DOHH2 (cell line): ENCODE measurements around the gene SPG7.

Experiments used
- H3F3A ChIP-seq: fragments of 200-600 bp; sonication (generic), shearing (Covaris generic); 2 replicates; pipeline ENCODE4 v1.6.0; 2016; ENCODE audit warnings: antibody characterized with exemption, mild to moderate bottlenecking; ENCODE audit not compliant: control insufficient read depth, insufficient read depth
- H3K27ac ChIP-seq: fragments of 200-600 bp; sonication (generic); 2 replicates; pipeline ENCODE4 v1.5.1; 2014; ENCODE audit warnings: low read depth, mild to moderate bottlenecking, low read length, moderate library complexity
- H3K27me3 ChIP-seq: fragments of 200-600 bp; sonication (generic); 2 replicates; pipeline ENCODE4 v1.6.1; 2014; ENCODE audit warnings: mild to moderate bottlenecking, low read length, mixed read lengths; ENCODE audit not compliant: control insufficient read depth
- H3K36me3 ChIP-seq: fragments of 200-600 bp; sonication (generic); 2 replicates; pipeline ENCODE4 v1.6.1; 2014; ENCODE audit warnings: mild to moderate bottlenecking, low read length, moderate library complexity, mixed read lengths; ENCODE audit not compliant: control insufficient read depth
- H3K4me1 ChIP-seq: fragments of 200-600 bp; sonication (generic); 2 replicates; pipeline ENCODE4 v1.6.1; 2014; ENCODE audit warnings: mild to moderate bottlenecking, low read length, mixed read lengths; ENCODE audit not compliant: control insufficient read depth
- H3K4me2 ChIP-seq: fragments of 200-600 bp; sonication (generic); 2 replicates; pipeline ENCODE4 v1.6.0; 2014; ENCODE audit warnings: mild to moderate bottlenecking, low read length, moderate library complexity
- H3K4me3 ChIP-seq: fragments of 200-600 bp; sonication (generic); 2 replicates; pipeline ENCODE4 v1.5.1; 2014; ENCODE audit warnings: mild to moderate bottlenecking, low read length, mixed read lengths
- H3K79me2 ChIP-seq: fragments of 200-600 bp; sonication (generic); 2 replicates; pipeline ENCODE4 v1.6.1; 2014; ENCODE audit warnings: mild to moderate bottlenecking, low read length, mixed read lengths; ENCODE audit not compliant: control insufficient read depth
- H3K9me2 ChIP-seq: fragments of 200-600 bp; sonication (generic); replicated peaks from 2 replicates; pipeline ENCODE4 v1.6.1; 2014; ENCODE audit warnings: mild to moderate bottlenecking, low read length, mixed read lengths; ENCODE audit not compliant: control insufficient read depth
- H3K9me3 ChIP-seq: fragments of 200-600 bp; sonication (generic); 2 replicates; pipeline ENCODE4 v1.6.1; 2014; ENCODE audit warnings: antibody characterized with exemption, low read length, mixed read lengths; ENCODE audit not compliant: control insufficient read depth, insufficient read depth
- H4K20me1 ChIP-seq: fragments of 200-600 bp; sonication (generic); 2 replicates; pipeline ENCODE4 v1.6.0; 2014; ENCODE audit warnings: low read depth, mild to moderate bottlenecking, antibody characterized with exemption, low read length, moderate library complexity; ENCODE audit not compliant: control insufficient read depth, insufficient read depth
- CTCF ChIP-seq: fragments of 200-600 bp; sonication (generic); IDR thresholded peaks from one replicate; pipeline ENCODE4 v1.5.1; 2014; ENCODE audit warnings: antibody characterized with exemption, mild to moderate bottlenecking, low read depth, low read length; ENCODE audit not compliant: poor library complexity, severe bottlenecking
- EZH2phosphoT487 ChIP-seq: fragments of 200-600 bp; sonication (generic); IDR thresholded peaks from 2 replicates; pipeline ENCODE4 v1.6.1; 2017; ENCODE audit warnings: borderline replicate concordance, mild to moderate bottlenecking, antibody characterized with exemption, low read length, moderate library complexity, mixed read lengths

Gene SPG7

GRCh38 chr16:89575247-89576152, 67.3 kb downstream of the SPG7 start, which contains the start of gene CPNE7:
Gene CPNE7, plus strand, starts transcription at chr16:89575758. Its CDS starts 140 bp downstream, at chr16:89575898.
- Histone ChIP-seq H3K79me2 (no peaks in the 10 kb centered on the region), H3K9me3 (peaks cover 1% of the 10 kb centered on the region; the same call in 1 of the 2 replicates), H3K27me3 (peaks cover 5% of the 10 kb centered on the region), H3K4me1 (peaks cover 37% of the 10 kb centered on the region), H4K20me1 (no peaks in the 10 kb centered on the region), H3K9me2 (no peaks in the 10 kb centered on the region), H3K27ac (no peak within 1 kb of the TSS), H3K4me3 (peak within 1 kb of the TSS; percentile 73), H3F3A (no peaks in the 10 kb centered on the region), H3K4me2 (peak within 1 kb of the TSS; percentile 86), H3K36me3 (no peaks in the 10 kb centered on the region)
- TF ChIP-seq EZH2phosphoT487 (no peak), CTCF (no peak)

GRCh38 chr16:89576153-89577054, 68.2 kb downstream of the SPG7 start:
- no peak overlapping the region for H3K27ac ChIP-seq
- no peaks in the 10 kb centered on the region for H4K20me1 ChIP-seq
- H3K9me2 ChIP-seq = no peaks in the 10 kb centered on the region
- no peaks in the 10 kb centered on the region for H3K79me2 ChIP-seq
- H3K36me3 ChIP-seq = no peaks in the 10 kb centered on the region
- peak overlapping the region; percentile 20; the same call in 1 of the 2 replicates for H3K4me3 ChIP-seq
- peaks cover 35% of the 10 kb centered on the region for H3K4me1 ChIP-seq
- H3K9me3 ChIP-seq = peaks cover 10% of the 10 kb centered on the region; the same call in 1 of the 2 replicates
- H3F3A ChIP-seq = 0 out of 2 replicates have a peak, but pooled peaks cover 3% of the 10 kb centered on the region
- peak overlapping the region; percentile 33 for H3K4me2 ChIP-seq
- TF ChIP-seq EZH2phosphoT487 (no peak), CTCF (no peak)
- peaks cover 5% of the 10 kb centered on the region for H3K27me3 ChIP-seq

GRCh38 chr16:89577055-89577759, 69.0 kb downstream of the SPG7 start:
- H3K4me2 ChIP-seq = no peak overlapping the region
- H3K4me1 ChIP-seq = peaks cover 27% of the 10 kb centered on the region
- H4K20me1 ChIP-seq = no peaks in the 10 kb centered on the region
- H3K9me2 ChIP-seq = no peaks in the 10 kb centered on the region
- TF ChIP-seq EZH2phosphoT487 = no peak
- no peak for TF ChIP-seq CTCF
- H3F3A ChIP-seq = 0 out of 2 replicates have a peak, but pooled peaks cover 3% of the 10 kb centered on the region
- H3K36me3 ChIP-seq = no peaks in the 10 kb centered on the region
- H3K27ac ChIP-seq = no peak overlapping the region
- H3K79me2 ChIP-seq = no peaks in the 10 kb centered on the region
- peaks cover 10% of the 10 kb centered on the region; the same call in 1 of the 2 replicates for H3K9me3 ChIP-seq
- peaks cover 5% of the 10 kb centered on the region for H3K27me3 ChIP-seq
- H3K4me3 ChIP-seq = no peak overlapping the region
